PC-3 (cell line): ENCODE measurements around the gene PMFBP1. TPM values are rescaled to one million over a fixed set of nuclear protein-coding genes. Genes with fewer than 3 reads are reported as not detected.

Source experiments
- ATAC-seq: fragments of 200-7000 bp; cut with Tn5 transposase; 2 replicates; pipeline ENCODE4 v1.9.1; 2020; ENCODE audit warnings: mild to moderate bottlenecking, moderate library complexity
- BruUV-seq: library from RNA; stranded (reverse); fragments of 400-500 nt; replicated peaks from 2 replicates; lab custom pipeline; 2021; lab: Mats Ljungman, UMichigan
- CTCF ChIA-PET: fragments of 300-600 bp; sonication (Branson Sonifier 250); formaldehyde crosslinking; loops from one replicate; lab custom pipeline; 2022; ENCODE audit warnings: antibody characterized with exemption; lab: Charles Lee
- POLR2A ChIA-PET: fragments of 300-600 bp; sonication (Branson Sonifier 250); formaldehyde crosslinking; loops from one replicate; lab custom pipeline; 2022; ENCODE audit warnings: antibody characterized with exemption; ENCODE audit not compliant: unreplicated experiment; lab: Charles Lee
- DNase-seq: peaks from one replicate; pipeline ENCODE4 v3.0.0-alpha.2; 2015
- H2AFZ ChIP-seq: fragments of 300-600 bp; sonication (generic); 2 replicates; pipeline ENCODE4 v1.6.0; 2016; ENCODE audit warnings: antibody characterized with exemption, low read length
- H3F3A ChIP-seq: fragments of 300-600 bp; sonication (generic); one replicate; pipeline ENCODE4 v1.6.0; 2017; ENCODE audit warnings: antibody characterized with exemption, low read length, control low read depth, mild to moderate bottlenecking; ENCODE audit not compliant: unreplicated experiment
- H3K27ac ChIP-seq: fragments of 300-600 bp; sonication (generic); 2 replicates; pipeline ENCODE4 v1.5.1; 2016; ENCODE audit warnings: mild to moderate bottlenecking, low read length
- H3K27me3 ChIP-seq: fragments of 300-600 bp; sonication (generic); 2 replicates; pipeline ENCODE4 v1.6.1; 2016; ENCODE audit warnings: low read length, mixed read lengths
- H3K36me3 ChIP-seq: fragments of 300-600 bp; sonication (generic); 2 replicates; pipeline ENCODE4 v1.6.1; 2016; ENCODE audit warnings: low read depth, mixed run types, low read length, mixed read lengths
- H3K4me1 ChIP-seq: fragments of 300-600 bp; sonication (generic); 2 replicates; pipeline ENCODE4 v1.5.1; 2016; ENCODE audit warnings: low read length; ENCODE audit not compliant: insufficient read depth
- H3K4me2 ChIP-seq: fragments of 300-600 bp; sonication (generic); 2 replicates; pipeline ENCODE4 v1.6.0; 2016; ENCODE audit warnings: low read length
- H3K4me3 ChIP-seq: fragments of 300-600 bp; sonication (generic); 2 replicates; pipeline ENCODE4 v1.5.1; 2016; ENCODE audit warnings: mild to moderate bottlenecking, low read length, mixed read lengths
- H3K79me2 ChIP-seq: fragments of 300-600 bp; sonication (generic); 2 replicates; pipeline ENCODE4 v1.6.1; 2017; ENCODE audit warnings: low read length, mixed read lengths
- H3K9ac ChIP-seq: fragments of 300-600 bp; sonication (generic); 2 replicates; pipeline ENCODE4 v1.6.0; 2016; ENCODE audit warnings: mild to moderate bottlenecking, low read length
- H3K9me2 ChIP-seq: fragments of 300-600 bp; sonication (generic); replicated peaks from 2 replicates; pipeline ENCODE4 v1.6.1; 2016; ENCODE audit warnings: mixed run types, low read length, mixed read lengths
- H3K9me3 ChIP-seq: fragments of 300-600 bp; sonication (generic); 2 replicates; pipeline ENCODE4 v1.6.1; 2016; ENCODE audit warnings: low read length, mixed read lengths
- H4K20me1 ChIP-seq: fragments of 300-600 bp; sonication (generic); 2 replicates; pipeline ENCODE4 v1.6.1; 2016; ENCODE audit warnings: low read length, mixed read lengths
- CTCF ChIP-seq: fragments of 300-600 bp; sonication (generic); conservative IDR thresholded peaks from 2 replicates; pipeline ENCODE4 v1.5.1; 2017; ENCODE audit warnings: antibody characterized with exemption, low read depth, mild to moderate bottlenecking, low read length
- EZH2 ChIP-seq: fragments of 300-600 bp; sonication (generic); IDR thresholded peaks from one replicate; pipeline ENCODE4 v1.6.1; 2017; ENCODE audit warnings: antibody characterized with exemption, mild to moderate bottlenecking, low read length; ENCODE audit not compliant: unreplicated experiment
- EZH2phosphoT487 ChIP-seq: fragments of 300-600 bp; sonication (generic); IDR thresholded peaks from 2 replicates; pipeline ENCODE4 v1.6.1; 2018; ENCODE audit warnings: mild to moderate bottlenecking, antibody characterized with exemption, low read length, borderline replicate concordance
- intact Hi-C: fragments of 100-400 bp; cut with micrococcal nuclease; formaldehyde crosslinking; loops from 2 replicates; pipeline ENCODE4 v1.9.0; 2023
- total RNA-seq: library from RNA; depleted of rRNA; stranded (reverse); fragments of >200 nt; gene quantifications from 2 replicates; pipeline ENCODE4 v1.2.3, GENCODE V29; 2014

PMFBP1 gene
- total RNA-seq, 1 experiment from 2014 or later, result 1.2 TPM

- Histone ChIP-seq H3K9me3 (no peaks in the 10 kb centered on the region), H3K27me3 (no peaks in the 10 kb centered on the region), H3K4me1 (no peaks in the 10 kb centered on the region), H4K20me1 (no peaks in the 10 kb centered on the region), H3K4me3 (no peak overlapping the region), H3F3A (no peaks in the 10 kb centered on the region), H3K4me2 (no peak overlapping the region), H3K9me2 (no peaks in the 10 kb centered on the region), H3K36me3 (peaks cover 5% of the 10 kb centered on the region; the same call in 1 of the 2 replicates), H3K79me2 (no peaks in the 10 kb centered on the region), H2AFZ (no peak overlapping the region), H3K27ac (no peak overlapping the region), H3K9ac (no peak overlapping the region)
- intact Hi-C loops, result no loop called here
- CTCF ChIA-PET, result no interaction called here
- POLR2A ChIA-PET, result no interaction called here
- BruUV-seq, result no TSS peak
- ATAC-seq (no peak), DNase-seq (no peak)
- TF ChIP-seq EZH2phosphoT487, result no peak
- TF ChIP-seq EZH2, result no peak
- no peak for TF ChIP-seq CTCF
Measured at GRCh38 chr16:72109300-72109699, 62.7 kb downstream of the PMFBP1 start.

GRCh38 chr16:72108353-72109102 is 63.4 kb downstream of the PMFBP1 start:
- no peak for TF ChIP-seq EZH2phosphoT487
- no peak for TF ChIP-seq EZH2
- no peak for TF ChIP-seq CTCF
- no peaks in the 10 kb centered on the region for H3K79me2 ChIP-seq
- ATAC-seq, result no peak

GRCh38 chr16:72107371-72107770 is 64.6 kb downstream of the PMFBP1 start:
- no peak overlapping the region for H3K27ac ChIP-seq
- TF ChIP-seq EZH2phosphoT487, result no peak
- no peak for TF ChIP-seq EZH2
- no peak for TF ChIP-seq CTCF
- no TSS peak for BruUV-seq
- H3K79me2 ChIP-seq, result no peaks in the 10 kb centered on the region
- no peaks in the 10 kb centered on the region for H3K9me2 ChIP-seq
- no peaks in the 10 kb centered on the region for H3F3A ChIP-seq
- no peak for ATAC-seq
- no peak overlapping the region for H3K9ac ChIP-seq
- H3K4me1 ChIP-seq, result no peaks in the 10 kb centered on the region
- H3K27me3 ChIP-seq, result no peaks in the 10 kb centered on the region
- H3K4me2 ChIP-seq, result no peak overlapping the region
- no peak overlapping the region for H2AFZ ChIP-seq
- intact Hi-C loops, result no loop called here
- DNase-seq, result no peak
- no peak overlapping the region for H3K4me3 ChIP-seq
- peaks cover 12% of the 10 kb centered on the region; the same call in 1 of the 2 replicates for H3K36me3 ChIP-seq
- POLR2A ChIA-PET, result no interaction called here
- no peaks in the 10 kb centered on the region for H4K20me1 ChIP-seq
- CTCF ChIA-PET, result no interaction called here
- H3K9me3 ChIP-seq, result no peaks in the 10 kb centered on the region

More at GRCh38 chr16:72108353-72109102, 63.4 kb downstream of the PMFBP1 start:
- Histone ChIP-seq H4K20me1 (no peaks in the 10 kb centered on the region), H3K4me3 (no peak overlapping the region), H3K27me3 (no peaks in the 10 kb centered on the region), H3K4me2 (no peak overlapping the region), H3K27ac (no peak overlapping the region), H3K4me1 (no peaks in the 10 kb centered on the region), H2AFZ (no peak overlapping the region), H3F3A (no peaks in the 10 kb centered on the region), H3K9me2 (no peaks in the 10 kb centered on the region), H3K9ac (no peak overlapping the region), H3K36me3 (peaks cover 7% of the 10 kb centered on the region; the same call in 1 of the 2 replicates), H3K9me3 (no peaks in the 10 kb centered on the region)
- ChIA-PET CTCF (no interaction called here), POLR2A (no interaction called here)
- no peak for DNase-seq
- intact Hi-C loops, result no loop called here
- no TSS peak for BruUV-seq
